ENCODE measurements around the gene MLLT3. TPM values are rescaled to one million over a fixed set of nuclear protein-coding genes. Genes with fewer than 3 reads are reported as not detected.

The MLLT3 gene
- total RNA-seq, 2 experiments from 2014 or later: 112 to 114 TPM

DNA sequence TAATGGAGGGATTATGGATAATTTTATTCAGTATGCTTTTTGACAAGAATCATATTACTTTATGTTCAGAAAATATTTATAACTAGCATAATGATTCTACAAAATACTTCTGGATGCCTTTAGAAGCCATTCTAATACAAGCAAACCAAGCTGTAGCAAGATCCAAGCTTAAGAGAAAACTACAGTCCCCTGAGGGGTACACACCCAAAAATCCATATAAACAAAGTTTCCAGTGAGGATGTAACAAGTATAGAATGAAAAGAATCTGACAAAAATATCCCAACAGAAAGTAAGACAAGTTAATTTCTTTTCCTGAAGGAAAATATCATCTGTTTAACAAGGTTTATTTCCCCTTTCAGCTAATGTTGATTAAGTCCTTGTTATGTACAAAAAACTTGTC, 53.9 kb downstream of the MLLT3 start:
- no peak for ATAC-seq
- H3K4me1 Mint-ChIP-seq (ENCODE audit: low read depth): peaks cover 61% of the 10 kb centered on the region
- no peaks in the 10 kb centered on the region for H3K9me3 Mint-ChIP-seq (ENCODE audit: insufficient read depth)
- CTCF ChIA-PET: interaction anchor here (2.8 kb wide), 1 partner anchor 15 kb away, joined by 8 read pairs; no protein-coding TSS in a partner anchor
- H3K27me3 Mint-ChIP-seq (ENCODE audit: low read depth): no peaks in the 10 kb centered on the region
- no peak overlapping the region for H3K27ac Mint-ChIP-seq
- H3K4me3 Mint-ChIP-seq: no peak overlapping the region
- POLR2A ChIA-PET: no interaction called here
- no peak for DNase-seq
- peaks cover 30% of the 10 kb centered on the region for H3K36me3 Mint-ChIP-seq (ENCODE audit: low read depth)

DNA sequence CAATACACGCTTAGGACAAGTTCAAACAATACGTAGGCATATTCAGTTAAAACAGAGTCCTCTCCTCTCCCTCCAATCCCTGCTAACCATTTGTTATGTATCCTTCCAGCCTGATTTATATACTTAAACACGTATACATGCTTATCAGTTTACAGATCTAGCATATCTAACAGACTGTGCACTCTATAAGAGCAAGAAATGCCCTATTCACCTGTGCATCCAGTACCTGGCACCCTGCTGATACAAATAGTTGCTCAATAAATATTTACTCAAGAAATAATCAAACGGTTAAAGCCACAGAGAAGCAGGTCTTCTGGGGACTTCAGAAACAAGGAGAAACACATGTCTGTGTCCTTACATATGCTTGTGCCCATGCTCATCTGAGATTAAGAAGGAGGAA, 55.9 kb downstream of the MLLT3 start:
- H3K4me1 Mint-ChIP-seq (ENCODE audit: low read depth): peaks cover 66% of the 10 kb centered on the region
- H3K4me3 Mint-ChIP-seq: no peak overlapping the region
- H3K36me3 Mint-ChIP-seq (ENCODE audit: low read depth): peaks cover 31% of the 10 kb centered on the region
- DNase-seq (no peak), ATAC-seq (no peak)
- H3K27me3 Mint-ChIP-seq (ENCODE audit: low read depth): no peaks in the 10 kb centered on the region
- no peak overlapping the region for H3K27ac Mint-ChIP-seq
- ChIA-PET CTCF (no interaction called here), POLR2A (no interaction called here)
- no peaks in the 10 kb centered on the region for H3K9me3 Mint-ChIP-seq (ENCODE audit: insufficient read depth)

DNA sequence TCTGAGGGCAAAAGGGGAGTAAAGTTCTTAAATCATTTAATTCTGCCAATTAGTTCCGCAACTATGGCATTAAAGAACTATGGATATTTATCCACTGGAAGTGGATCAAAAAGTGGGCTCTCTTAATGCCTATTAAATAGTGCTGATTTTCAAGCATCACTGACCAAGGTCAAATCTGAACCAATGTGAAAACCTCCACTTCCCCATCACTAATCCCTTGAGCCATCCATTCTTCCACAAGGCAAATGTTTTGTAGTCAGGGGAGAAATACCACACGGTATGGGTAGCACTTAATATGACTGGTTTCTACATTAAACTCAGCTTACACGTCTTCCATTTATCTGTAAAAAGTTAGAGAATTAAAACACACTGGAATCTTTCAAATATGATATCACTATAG, 57.6 kb downstream of the MLLT3 start:
- Mint-ChIP-seq H3K36me3 (ENCODE audit: low read depth) (peaks cover 31% of the 10 kb centered on the region), H3K27ac (no peak overlapping the region), H3K4me3 (no peak overlapping the region), H3K27me3 (ENCODE audit: low read depth) (no peaks in the 10 kb centered on the region), H3K9me3 (ENCODE audit: insufficient read depth) (no peaks in the 10 kb centered on the region), H3K4me1 (ENCODE audit: low read depth) (peaks cover 64% of the 10 kb centered on the region)
- DNase-seq (no peak), ATAC-seq (no peak)
- CTCF ChIA-PET: no interaction called here
- POLR2A ChIA-PET: no interaction called here

DNA sequence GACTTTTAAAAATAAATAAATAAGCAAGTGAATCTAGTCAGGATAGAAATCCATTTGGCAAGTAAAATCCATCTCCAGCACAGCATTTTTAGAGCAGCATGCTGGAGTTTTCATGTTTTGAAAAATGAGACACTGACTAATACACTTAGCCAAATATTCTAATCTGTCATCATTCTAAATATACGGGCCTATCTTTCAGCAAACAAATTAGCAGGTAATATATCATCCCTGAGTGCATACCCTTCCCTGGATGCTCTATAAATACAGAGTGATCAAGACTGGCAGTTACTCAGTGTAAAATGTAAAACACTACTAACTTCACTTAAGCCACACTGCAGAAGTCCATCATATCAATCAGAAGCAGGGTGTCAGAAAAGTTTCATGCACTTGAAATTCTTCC, 58.4 kb downstream of the MLLT3 start:
- Mint-ChIP-seq H3K4me1 (ENCODE audit: low read depth) (peaks cover 64% of the 10 kb centered on the region), H3K36me3 (ENCODE audit: low read depth) (peaks cover 33% of the 10 kb centered on the region), H3K27me3 (ENCODE audit: low read depth) (no peaks in the 10 kb centered on the region), H3K4me3 (no peak overlapping the region), H3K27ac (no peak overlapping the region), H3K9me3 (ENCODE audit: insufficient read depth) (no peaks in the 10 kb centered on the region)
- ChIA-PET POLR2A (no interaction called here), CTCF (no interaction called here)
- DNase-seq (no peak), ATAC-seq (no peak)

DNA sequence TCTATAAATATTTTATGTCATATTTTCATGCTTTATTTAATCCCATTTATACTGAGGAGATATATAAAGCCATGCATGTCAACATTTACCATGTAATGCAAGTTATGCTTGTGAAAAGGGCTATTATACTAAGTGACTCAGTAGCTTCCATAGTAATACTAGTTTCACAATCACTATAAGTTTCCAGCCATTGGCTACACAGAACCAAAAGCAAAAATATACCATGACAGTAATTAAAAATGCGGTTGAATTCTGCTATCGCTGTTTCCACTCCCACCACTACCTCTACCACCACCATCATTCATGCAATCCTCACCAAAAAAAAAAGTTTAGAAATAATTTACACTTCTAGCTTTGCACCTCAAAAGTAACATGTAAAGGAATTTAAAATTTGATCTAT, 60.2 kb downstream of the MLLT3 start:
- Mint-ChIP-seq H3K4me1 (ENCODE audit: low read depth) (peaks cover 72% of the 10 kb centered on the region), H3K27ac (no peak overlapping the region), H3K9me3 (ENCODE audit: insufficient read depth) (no peaks in the 10 kb centered on the region), H3K27me3 (ENCODE audit: low read depth) (no peaks in the 10 kb centered on the region), H3K36me3 (ENCODE audit: low read depth) (peaks cover 39% of the 10 kb centered on the region), H3K4me3 (peak overlapping the region; percentile 31)
- DNase-seq: no peak
- ChIA-PET CTCF (interaction anchor here (1.1 to 2.2 kb wide), 2 partner anchors 50 to 61 kb away, joined by 4 to 7 read pairs; partner anchors contain the start of gene MLLT3), POLR2A (interaction anchor here (0.6 to 1.3 kb wide), 3 partner anchors 11 to 61 kb away, joined by 3 to 5 read pairs (median 4); no protein-coding TSS in a partner anchor)
- peak; percentile 78 for ATAC-seq

DNA sequence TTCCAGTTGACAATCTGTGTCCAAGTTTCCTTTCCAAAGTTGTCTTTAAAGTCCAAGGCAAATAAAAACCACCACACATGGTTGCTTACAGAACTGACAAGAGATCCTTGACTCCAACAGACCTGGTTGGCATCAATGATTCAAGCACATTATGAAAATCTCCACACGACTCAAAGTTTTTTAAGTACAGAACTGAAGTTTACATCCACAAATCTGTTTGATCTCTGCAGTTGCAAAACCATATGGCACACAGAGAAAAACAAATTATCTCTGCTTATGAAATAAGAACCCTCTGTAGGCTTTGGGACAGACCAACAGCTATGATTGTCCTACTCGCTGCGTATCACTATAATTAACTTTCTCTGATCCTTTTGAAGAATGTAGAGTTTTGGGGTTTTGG, 60.8 kb downstream of the MLLT3 start:
- H3K36me3 Mint-ChIP-seq (ENCODE audit: low read depth): peaks cover 39% of the 10 kb centered on the region
- H3K9me3 Mint-ChIP-seq (ENCODE audit: insufficient read depth): no peaks in the 10 kb centered on the region
- DNase-seq (no peak), ATAC-seq (no peak)
- ChIA-PET CTCF (interaction anchor here (2.2 kb wide), 1 partner anchor 61 kb away, joined by 7 read pairs; the partner anchor contains the start of gene MLLT3), POLR2A (interaction anchor here (0.6 to 1.3 kb wide), 2 partner anchors 46 to 61 kb away, joined by 4 to 5 read pairs; no protein-coding TSS in a partner anchor)
- no peak overlapping the region for H3K27ac Mint-ChIP-seq
- peaks cover 77% of the 10 kb centered on the region for H3K4me1 Mint-ChIP-seq (ENCODE audit: low read depth)
- no peaks in the 10 kb centered on the region for H3K27me3 Mint-ChIP-seq (ENCODE audit: low read depth)
- H3K4me3 Mint-ChIP-seq: no peak overlapping the region

DNA sequence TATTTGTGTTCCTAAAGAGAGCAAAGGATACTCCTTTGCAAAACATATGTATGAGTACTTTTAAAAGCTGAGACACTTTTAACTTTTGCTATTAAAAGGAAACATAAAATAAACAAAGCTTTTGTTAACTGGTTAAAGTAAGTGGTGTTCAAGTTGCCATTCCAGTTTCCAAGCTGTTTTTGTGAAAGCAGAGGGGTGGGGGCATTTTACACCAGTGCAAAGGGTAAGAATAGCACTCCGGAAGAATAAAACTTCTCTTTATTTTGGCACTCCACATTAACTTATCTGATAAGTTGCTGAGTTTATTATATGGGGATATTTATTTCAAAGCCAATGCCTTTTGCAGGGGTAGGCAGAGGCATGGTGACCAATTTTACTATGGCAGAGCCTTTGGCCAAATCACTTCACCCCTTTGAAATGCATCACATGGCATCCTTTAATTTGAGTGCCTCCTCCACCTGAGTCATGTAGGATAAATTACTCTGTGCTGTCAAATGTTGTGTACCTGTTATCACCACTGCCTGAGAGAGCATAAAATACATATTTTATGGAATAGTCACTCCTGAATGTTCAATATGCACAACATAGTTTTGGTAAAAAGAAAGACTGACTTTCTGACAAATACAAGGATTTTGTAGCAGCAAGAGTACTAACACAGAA, 62.9 kb downstream of the MLLT3 start:
- H3K4me3 Mint-ChIP-seq: no peak overlapping the region
- H3K27ac Mint-ChIP-seq: no peak overlapping the region
- CTCF ChIA-PET: interaction anchor here (1.0 kb wide), 2 partner anchors 53 to 63 kb away, joined by 3 to 4 read pairs; partner anchors contain the start of gene MLLT3

DNA sequence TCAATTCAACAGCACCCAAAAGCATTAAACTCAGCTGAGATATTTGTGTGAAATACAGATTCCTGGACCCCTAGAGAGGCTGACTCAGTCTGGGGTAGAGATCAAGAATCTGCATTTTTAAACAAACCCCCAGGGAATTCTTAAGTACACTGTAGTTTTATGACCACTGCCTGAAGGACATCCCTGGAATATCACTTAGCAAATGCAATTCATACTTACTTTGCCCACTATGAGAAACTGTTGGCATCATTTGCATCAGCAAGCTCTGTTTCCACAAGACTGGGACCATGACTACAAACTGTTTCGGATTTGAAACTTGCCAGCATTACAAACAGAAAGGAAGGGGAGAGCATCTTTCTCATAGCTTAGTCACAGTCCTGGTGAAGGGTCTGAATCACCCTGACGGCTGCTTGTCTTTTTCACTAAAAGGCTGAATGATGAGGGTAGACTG, 63.7 kb downstream of the MLLT3 start:
- Mint-ChIP-seq H3K27ac (peak overlapping the region; percentile 67), H3K4me3 (no peak overlapping the region), H3K4me1 (ENCODE audit: low read depth) (peaks cover 85% of the 10 kb centered on the region), H3K36me3 (ENCODE audit: low read depth) (peaks cover 36% of the 10 kb centered on the region), H3K9me3 (ENCODE audit: insufficient read depth) (no peaks in the 10 kb centered on the region), H3K27me3 (ENCODE audit: low read depth) (no peaks in the 10 kb centered on the region)
- peak; percentile 54 for ATAC-seq
- ChIA-PET CTCF (interaction anchor here (0.8 to 1.0 kb wide), 3 partner anchors 21 to 64 kb away, joined by 3 to 4 read pairs (median 3); partner anchors contain the start of gene MLLT3), POLR2A (interaction anchor here (0.6 to 1.5 kb wide), 2 partner anchors 64 kb away, joined by 4 to 10 read pairs; partner anchors contain the start of gene MLLT3)
- no peak for DNase-seq

More for the DNA sequence above, 62.9 kb downstream of the MLLT3 start:
- no peaks in the 10 kb centered on the region for H3K9me3 Mint-ChIP-seq (ENCODE audit: insufficient read depth)
- H3K27me3 Mint-ChIP-seq (ENCODE audit: low read depth): no peaks in the 10 kb centered on the region
- POLR2A ChIA-PET: interaction anchor here (0.6 to 1.5 kb wide), 2 partner anchors 63 to 65 kb away, joined by 4 to 10 read pairs; partner anchors contain the start of gene MLLT3
- DNase-seq: no peak
- H3K36me3 Mint-ChIP-seq (ENCODE audit: low read depth): peaks cover 36% of the 10 kb centered on the region
- peaks cover 83% of the 10 kb centered on the region for H3K4me1 Mint-ChIP-seq (ENCODE audit: low read depth)
- ATAC-seq: no peak

DNA sequence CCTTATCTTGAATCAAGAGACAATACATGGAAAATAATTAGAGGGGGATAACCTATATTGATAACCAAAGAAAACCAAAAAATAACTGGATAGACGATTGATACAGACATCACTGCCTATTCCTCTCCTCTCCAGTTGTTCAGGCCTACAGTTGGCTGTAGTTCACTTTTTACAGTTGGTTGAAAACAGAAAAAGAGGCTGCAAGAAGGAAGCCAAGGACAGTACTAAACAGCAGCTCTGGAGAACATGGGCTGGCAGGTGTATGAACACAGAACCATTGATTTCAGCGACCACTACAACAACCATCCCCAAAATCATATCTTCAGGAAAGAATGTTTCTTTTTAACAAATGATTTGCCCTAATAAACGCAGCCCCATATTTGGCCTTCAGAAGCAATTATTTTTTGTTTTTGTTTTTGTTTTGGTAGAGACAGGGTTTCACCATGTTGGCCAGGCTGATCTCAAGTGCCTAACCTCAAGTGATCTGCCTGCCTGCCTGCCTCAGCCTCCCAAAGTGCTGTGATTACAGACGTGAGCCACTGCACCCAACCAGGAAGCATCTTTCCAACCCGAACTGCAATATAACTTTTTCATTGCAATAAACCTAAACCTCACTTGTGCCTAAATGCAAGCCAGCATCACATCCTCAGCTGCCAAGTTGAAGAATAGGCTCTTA, 64.3 kb downstream of the MLLT3 start:
- CTCF ChIA-PET: interaction anchor here (0.8 to 1.0 kb wide), 3 partner anchors 22 to 65 kb away, joined by 3 to 4 read pairs (median 3); partner anchors contain the start of gene MLLT3
- H3K27me3 Mint-ChIP-seq (ENCODE audit: low read depth): no peaks in the 10 kb centered on the region
- H3K4me3 Mint-ChIP-seq: no peak overlapping the region
- peaks cover 85% of the 10 kb centered on the region for H3K4me1 Mint-ChIP-seq (ENCODE audit: low read depth)
- H3K9me3 Mint-ChIP-seq (ENCODE audit: insufficient read depth): no peaks in the 10 kb centered on the region
- ATAC-seq (no peak), DNase-seq (no peak)
- peak overlapping the region; percentile 67 for H3K27ac Mint-ChIP-seq
- POLR2A ChIA-PET: interaction anchor here (1.5 kb wide), 1 partner anchor 64 kb away, joined by 10 read pairs; the partner anchor contains the start of gene MLLT3
- H3K36me3 Mint-ChIP-seq (ENCODE audit: low read depth): peaks cover 31% of the 10 kb centered on the region

DNA sequence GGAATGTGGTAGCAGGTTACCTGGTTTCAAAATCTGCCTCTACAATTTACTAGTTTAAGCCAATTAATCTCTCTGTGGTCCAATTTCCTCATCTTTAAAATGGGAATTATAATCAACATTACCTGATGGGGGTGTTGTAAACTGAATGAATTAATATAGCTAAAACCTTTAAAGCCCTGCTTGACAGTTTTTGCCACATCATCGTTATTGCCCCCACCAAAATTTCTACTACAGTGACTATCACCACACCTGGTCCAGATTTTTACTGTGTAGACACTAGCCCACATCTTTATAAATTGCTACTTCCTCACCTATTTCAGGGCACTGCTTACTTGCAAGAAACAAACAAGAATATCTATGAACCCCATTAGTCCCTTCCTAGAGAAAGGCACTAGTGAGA, 65.0 kb downstream of the MLLT3 start:
- Mint-ChIP-seq H3K9me3 (ENCODE audit: insufficient read depth) (no peaks in the 10 kb centered on the region), H3K4me1 (ENCODE audit: low read depth) (peaks cover 85% of the 10 kb centered on the region), H3K27me3 (ENCODE audit: low read depth) (no peaks in the 10 kb centered on the region), H3K27ac (no peak overlapping the region), H3K4me3 (no peak overlapping the region), H3K36me3 (ENCODE audit: low read depth) (peaks cover 30% of the 10 kb centered on the region)
- ATAC-seq (no peak), DNase-seq (no peak)
- ChIA-PET POLR2A (no interaction called here), CTCF (interaction anchor here (1.3 kb wide), 1 partner anchor 68 kb away, joined by 3 read pairs; no protein-coding TSS in a partner anchor)

DNA sequence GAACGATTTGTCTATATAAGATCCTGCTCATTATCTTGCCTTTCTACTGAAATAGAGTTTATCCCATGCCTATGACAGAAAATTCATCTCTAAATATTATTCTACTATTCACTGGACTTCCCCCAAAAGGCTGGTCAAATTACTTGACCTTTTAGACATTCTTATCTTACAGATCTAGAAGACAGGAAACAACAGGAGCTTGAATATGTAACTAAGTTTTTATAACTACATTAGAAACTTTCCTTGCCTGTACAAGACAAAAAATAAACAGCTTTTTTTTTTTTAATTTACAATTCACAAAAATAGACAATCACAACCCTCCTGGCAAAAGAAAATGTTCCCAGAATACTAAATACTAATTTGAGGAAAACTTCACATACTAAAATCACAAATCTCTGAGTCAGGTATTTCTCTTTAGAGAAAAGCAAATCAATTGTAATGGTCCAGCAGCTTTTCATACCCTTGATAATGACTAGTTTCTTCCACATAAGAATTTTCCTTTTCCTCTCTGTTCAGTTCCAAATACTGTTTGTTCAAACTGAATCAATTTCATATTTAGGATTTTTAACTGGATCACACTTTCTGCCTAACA, 68.6 kb downstream of the MLLT3 start:
- ChIA-PET CTCF (interaction anchor here (0.7 to 2.2 kb wide), 12 partner anchors 15 to 132 kb away, joined by 3 to 16 read pairs (median 4); partner anchors contain the start of gene MLLT3), POLR2A (interaction anchor here (1.7 kb wide), 1 partner anchor 69 kb away, joined by 15 read pairs; the partner anchor contains the start of gene MLLT3)
- Mint-ChIP-seq H3K27me3 (ENCODE audit: low read depth) (no peaks in the 10 kb centered on the region), H3K9me3 (ENCODE audit: insufficient read depth) (no peaks in the 10 kb centered on the region), H3K4me1 (ENCODE audit: low read depth) (peaks cover 85% of the 10 kb centered on the region), H3K36me3 (ENCODE audit: low read depth) (peaks cover 42% of the 10 kb centered on the region), H3K27ac (peak overlapping the region; percentile 82), H3K4me3 (peak overlapping the region; percentile 38)
- DNase-seq (no peak), ATAC-seq (peak; percentile 21)
